Measurements from ENCODE around the gene SETMAR. TPM values are rescaled to one million over a fixed set of nuclear protein-coding genes. Genes with fewer than 3 reads are reported as not detected.

Gene SETMAR
- total and polyA plus RNA-seq, 2 of the 4 experiments (the other 2 are of a cell fraction): 12.7 to 18.1 TPM

- H3K4me2 ChIP-seq (ENCODE audit: low read depth, low read length): no peak overlapping the region
- H3K14ac ChIP-seq (replicated peaks; ENCODE audit: low read depth, low read length): no peak overlapping the region
- H4K5ac ChIP-seq (ENCODE audit: low read depth, low read length): no peak overlapping the region
- no peak overlapping the region for H3K18ac ChIP-seq (ENCODE audit: low read depth, low read length)
- TF ChIP-seq MXI1 (IDR thresholded peaks at IDR 0.05; ENCODE audit: borderline replicate concordance, low read depth, low read length) (no peak), CEBPB (IDR thresholded peaks at IDR 0.05; ENCODE audit: low read depth, low read length) (peak; percentile 52), BHLHE40 (IDR thresholded peaks at IDR 0.05; ENCODE audit: low read depth, low read length) (peak; percentile 78; the same call in 1 of the 2 replicates)
- no TSS peak for BruUV-seq (replicated peaks)
- CTCF ChIA-PET: no interaction called here
- H2BK5ac ChIP-seq (ENCODE audit: low read depth, low read length, poor library complexity, severe bottlenecking): no peak overlapping the region
- H3K4ac ChIP-seq (ENCODE audit: low read depth, low read length): no peak overlapping the region
- H3K27ac ChIP-seq (ENCODE audit: insufficient read depth, low read length): no peak overlapping the region
- no CpG with 5 or more reads among the region's 12 CpGs for WGBS, 2 experiments (ENCODE audit: extremely low coverage in 2 of 2, insufficient read length in 1 of 2)
- H2BK15ac ChIP-seq (ENCODE audit: low read depth, low read length): no peak overlapping the region
- H3K27me3 ChIP-seq (ENCODE audit: control insufficient read depth, insufficient read depth, low read length): no peaks in the 10 kb centered on the region
- dilution Hi-C loops (cut with HindIII; ENCODE audit: low sequenced_read_pairs, unreplicated experiment) (no loop called here), in situ Hi-C loops (cut with MboI; ENCODE audit: low sequenced_read_pairs) (loop anchor here (5.0 kb wide), 1 partner anchor 272 kb away; no protein-coding TSS in a partner anchor), intact Hi-C loops (cut with micrococcal nuclease) (loop anchor here (10.0 kb wide), 1 partner anchor 695 kb away; no protein-coding TSS in a partner anchor)
- no peaks in the 10 kb centered on the region for H3K9me3 ChIP-seq (ENCODE audit: control insufficient read depth, insufficient read depth, low read length)
- no peak overlapping the region for H2BK120ac ChIP-seq (ENCODE audit: low read depth, low read length)
- no peak overlapping the region for H3K56ac ChIP-seq (ENCODE audit: extremely low read depth, insufficient read depth, low read length)
- H3K4me1 ChIP-seq (ENCODE audit: control insufficient read depth, insufficient read depth, low read length): peaks cover 3% of the 10 kb centered on the region; the same call in 1 of the 2 replicates
- no peak overlapping the region for H4K8ac ChIP-seq (ENCODE audit: low read depth in 2 of 2, low read length in 2 of 2)
- H3K79me1 ChIP-seq (ENCODE audit: low read depth in 1 of 2, low read length in 2 of 2): no peaks in the 10 kb centered on the region
- ATAC-seq (ENCODE audit: low read depth) (peak; percentile 28), DNase-seq (no peak)
- H3K36me3 ChIP-seq (ENCODE audit: control insufficient read depth, insufficient read depth, low read length): peaks cover 2% of the 10 kb centered on the region; the same call in 1 of the 2 replicates
- H3K4me3 ChIP-seq (ENCODE audit: insufficient read depth, low read depth, low read length): no peak overlapping the region
- H3K23ac ChIP-seq (ENCODE audit: low read depth, low read length): no peak overlapping the region
- POLR2A ChIA-PET (ENCODE audit: unreplicated experiment): no interaction called here
- H2BK20ac ChIP-seq (ENCODE audit: low read depth, low read length): no peak overlapping the region
- H2AK9ac ChIP-seq (replicated peaks; ENCODE audit: low read depth, low read length, poor library complexity): no peak overlapping the region
- no peak overlapping the region for H2AK5ac ChIP-seq (ENCODE audit: low read depth, low read length)
- H4K20me1 ChIP-seq (ENCODE audit: insufficient read depth, low read length): no peaks in the 10 kb centered on the region
- no peak overlapping the region for H3K9ac ChIP-seq (ENCODE audit: low read depth, low read length)
- no peak overlapping the region for H4K91ac ChIP-seq (ENCODE audit: insufficient read depth, low read depth, low read length)
- H3K9me1 ChIP-seq (ENCODE audit: insufficient read depth, low read length): peaks cover 3% of the 10 kb centered on the region; the same call in 1 of the 2 replicates
- no peak overlapping the region for H2AFZ ChIP-seq (replicated peaks; ENCODE audit: low read length, poor library complexity)
Observed at GRCh38 chr3:4359805-4360502, 56.8 kb downstream of the SETMAR start.

All from IMR-90 (cell line).